ENCODE measurements around the gene NKIRAS1.

- TF ChIP-seq POLR2A (IDR thresholded peaks at IDR 0.05; ENCODE audit: borderline replicate concordance, extremely low read depth, insufficient read depth, insufficient read length): peak; percentile 16
- TF ChIP-seq CTCF (IDR thresholded peaks at IDR 0.05 in 2 of 3, conservative IDR thresholded peaks at IDR 0.05 in 1 of 3; ENCODE audit: borderline replicate concordance in 1 of 3, insufficient read depth in 1 of 3, low read depth in 2 of 3, low read length in 2 of 3): no peak
- TF ChIP-seq FOSL1 (IDR thresholded peaks at IDR 0.05; ENCODE audit: low read depth): no peak
- TF ChIP-seq POLR2AphosphoS5 (IDR thresholded peaks at IDR 0.05; ENCODE audit: low read depth, low read length): peak; percentile 80
- TF ChIP-seq MAX (IDR thresholded peaks at IDR 0.05): peak; percentile 58; the same call in 1 of the 2 replicates
- no peak for TF ChIP-seq EZH2 (IDR thresholded peaks at IDR 0.05)
- no peak for TF ChIP-seq SRF (IDR thresholded peaks at IDR 0.05; ENCODE audit: low read depth)
- TF ChIP-seq CEBPB (IDR thresholded peaks at IDR 0.05; ENCODE audit: low read depth): no peak
- no peak for TF ChIP-seq RAD21 (IDR thresholded peaks at IDR 0.05; ENCODE audit: low read depth)
- no peak for TF ChIP-seq JUND (IDR thresholded peaks at IDR 0.05)
- TF ChIP-seq EGR1 (IDR thresholded peaks at IDR 0.05; ENCODE audit: low read depth): no peak
Observed at GRCh38 chr3:23944861-23945662, 28.3 kb upstream of the NKIRAS1 start, which contains the start of gene NR1D2.

Measured in HCT116 (cell line).